ENCODE measurements around the gene LAMA5. TPM values are rescaled to one million over a fixed set of nuclear protein-coding genes. Genes with fewer than 3 reads are reported as not detected.
A peak's percentile ranks its signal among the peaks of the same experiment; 100 is the strongest.

LAMA5 gene
- total and polyA plus RNA-seq, 2 of the 8 experiments (the other 6 are each of a cell fraction or from before 2014, with no cell fraction given) = 34.4 to 225 TPM

DNA sequence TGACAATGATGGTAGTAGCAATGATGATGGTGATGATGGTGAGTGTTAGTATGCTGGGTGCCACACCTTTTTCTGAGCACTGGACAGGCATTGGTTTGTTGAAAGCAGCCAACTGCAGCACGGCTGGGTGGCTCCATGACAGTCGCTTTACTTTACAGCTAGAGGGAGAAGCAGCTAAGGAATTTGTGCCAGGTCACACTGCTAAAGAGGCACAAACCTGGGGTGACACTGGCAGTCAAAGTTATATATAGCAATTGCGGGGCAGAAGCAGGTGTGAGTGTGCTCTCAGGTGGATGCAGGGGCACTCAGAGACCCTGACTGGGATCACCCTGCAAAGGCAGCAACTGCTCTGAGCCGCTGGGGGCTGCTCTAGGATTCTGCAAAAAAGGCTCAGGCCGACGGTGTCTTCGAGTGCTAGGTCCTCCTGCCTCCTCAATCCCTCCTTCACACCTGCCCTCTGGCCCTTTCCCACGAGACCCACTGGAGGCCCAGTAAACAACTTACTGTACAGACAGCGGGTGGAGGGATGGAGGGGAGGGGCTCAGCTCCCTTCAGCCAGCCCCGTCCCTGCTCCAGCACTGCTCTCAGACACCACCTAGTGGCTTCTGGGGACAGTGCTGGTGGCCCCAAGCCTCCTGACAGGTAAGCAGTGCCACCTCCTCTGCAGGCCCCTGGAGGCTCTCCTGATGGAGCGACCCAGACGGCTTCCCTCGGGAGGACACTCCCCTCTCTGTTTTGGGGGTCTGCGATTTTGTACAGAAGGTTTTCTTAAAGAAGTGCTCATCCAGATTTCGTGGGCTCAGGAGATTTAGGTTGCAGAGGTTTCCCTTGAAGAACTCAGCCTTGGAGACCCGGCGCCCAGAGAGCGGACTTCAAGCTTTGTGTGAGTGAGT, 15.4 kb upstream of the LAMA5 start (continued):
- TF ChIP-seq, protein P1, sequence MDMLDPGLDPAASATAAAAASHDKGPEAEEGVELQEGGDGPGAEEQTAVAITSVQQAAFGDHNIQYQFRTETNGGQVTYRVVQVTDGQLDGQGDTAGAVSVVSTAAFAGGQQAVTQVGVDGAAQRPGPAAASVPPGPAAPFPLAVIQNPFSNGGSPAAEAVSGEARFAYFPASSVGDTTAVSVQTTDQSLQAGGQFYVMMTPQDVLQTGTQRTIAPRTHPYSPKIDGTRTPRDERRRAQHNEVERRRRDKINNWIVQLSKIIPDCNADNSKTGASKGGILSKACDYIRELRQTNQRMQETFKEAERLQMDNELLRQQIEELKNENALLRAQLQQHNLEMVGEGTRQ (IDR thresholded peaks at IDR 0.05; ENCODE audit: low read length) = 0 out of 2 replicates have a peak, but pooled peaks have one; percentile 15

All from H1 (cell line).